NT2/D1 (cell line): ENCODE measurements around the gene RGS16.
A peak's percentile ranks its signal among the peaks of the same experiment; 100 is the strongest.

ENCODE experiments used
- DNase-seq: peaks from one replicate; pipeline ENCODE4 v3.0.0-alpha.2; 2011; ENCODE audit warnings: low read depth, low spot score
- H3K27me3 ChIP-seq: 2 replicates; pipeline ENCODE4 v1.6.0; 2011; ENCODE audit warnings: mild to moderate bottlenecking; ENCODE audit not compliant: insufficient read length, insufficient read depth
- H3K36me3 ChIP-seq: 2 replicates; pipeline ENCODE4 v1.6.1; 2011; ENCODE audit warnings: mild to moderate bottlenecking, low read length, mixed read lengths; ENCODE audit not compliant: insufficient read depth, insufficient read length
- H3K4me1 ChIP-seq: 2 replicates; pipeline ENCODE4 v1.5.1; 2011; ENCODE audit not compliant: insufficient read depth, insufficient read length
- H3K4me3 ChIP-seq: 2 replicates; pipeline ENCODE4 v1.5.1; 2011; ENCODE audit warnings: low read depth; ENCODE audit not compliant: insufficient read length
- H3K9ac ChIP-seq: 2 replicates; pipeline ENCODE4 v1.6.0; 2011; ENCODE audit warnings: low read depth; ENCODE audit not compliant: insufficient read length
- H3K9me3 ChIP-seq: 2 replicates; pipeline ENCODE4 v1.5.1; 2011; ENCODE audit warnings: mild to moderate bottlenecking, low read length; ENCODE audit not compliant: insufficient read depth
- SUZ12 ChIP-seq: IDR thresholded peaks from 2 replicates; pipeline ENCODE4 v1.6.1; 2011; ENCODE audit not compliant: insufficient read length, insufficient read depth; ENCODE audit errors: extremely low read depth
- YY1 ChIP-seq: IDR thresholded peaks from 2 replicates; pipeline ENCODE4 v1.6.1; 2011; ENCODE audit not compliant: insufficient read length, insufficient read depth
- ZNF274 ChIP-seq: IDR thresholded peaks from 2 replicates; pipeline ENCODE4 v1.6.1; 2011; ENCODE audit warnings: mild to moderate bottlenecking, low read depth, low read length

Gene RGS16

DNA sequence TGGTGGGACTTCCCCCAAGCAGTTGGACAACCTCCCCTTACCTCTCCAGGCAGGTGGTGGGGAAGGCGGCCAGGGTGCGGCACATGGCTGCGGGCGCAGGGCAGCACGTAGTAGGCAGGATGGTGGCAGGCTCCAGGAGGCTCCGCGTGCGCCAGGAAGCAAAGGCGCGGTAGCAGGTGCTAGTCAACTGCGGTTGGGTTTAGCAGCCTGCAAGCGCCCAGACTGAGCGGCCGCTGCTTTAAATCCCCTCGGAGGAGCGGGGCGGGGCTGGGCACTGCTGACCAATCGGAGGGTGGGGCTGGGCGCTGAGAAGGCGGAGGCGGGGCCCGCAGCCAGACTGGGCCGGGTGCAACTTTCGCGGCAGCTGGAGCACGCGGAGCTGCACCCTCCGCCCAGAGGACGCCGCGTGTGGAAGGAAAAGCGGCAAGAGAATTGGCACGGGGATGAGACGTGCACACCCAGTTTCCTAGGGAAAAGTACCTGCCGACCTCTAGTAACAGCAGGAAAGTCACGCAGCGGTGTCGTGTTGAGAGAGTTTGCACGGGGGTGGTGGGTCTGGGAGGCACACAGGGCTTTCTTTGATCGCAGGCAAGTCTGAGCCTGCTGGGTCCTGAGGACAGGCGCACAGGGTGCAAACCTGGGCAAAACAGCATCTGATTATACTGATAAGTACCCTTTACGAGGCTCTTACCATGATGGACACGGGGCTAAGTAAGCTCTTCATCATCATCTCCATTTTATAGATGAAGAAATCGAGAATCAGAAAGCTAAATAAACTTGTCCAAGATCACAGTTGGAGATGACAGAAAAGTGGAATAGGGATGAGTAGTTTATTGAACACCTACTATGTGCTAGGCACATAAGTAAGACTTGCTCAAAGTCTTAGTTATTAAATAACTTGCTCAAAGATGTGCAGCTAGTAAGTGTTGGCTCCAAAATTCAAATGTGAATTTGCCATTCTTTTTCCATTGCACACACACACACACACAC, at the start of gene RGS16:
RGS16 (minus strand) TSS at position 215 of the 990 bp plus-strand sequence; CDS start at position 85, 130 bp downstream.
- no peaks in the 10 kb centered on the region for H3K9me3 ChIP-seq
- TF ChIP-seq YY1 (no peak), SUZ12 (no peak), ZNF274 (no peak)
- H3K27me3 ChIP-seq: peaks cover 57% of the 10 kb centered on the region
- H3K4me3 ChIP-seq: peak within 1 kb of the TSS; percentile 72
- H3K9ac ChIP-seq: peak within 1 kb of the TSS; percentile 79
- H3K36me3 ChIP-seq: peaks cover 35% of the 10 kb centered on the region
- H3K4me1 ChIP-seq: peaks cover 11% of the 10 kb centered on the region
- peak; percentile 96 for DNase-seq

DNA sequence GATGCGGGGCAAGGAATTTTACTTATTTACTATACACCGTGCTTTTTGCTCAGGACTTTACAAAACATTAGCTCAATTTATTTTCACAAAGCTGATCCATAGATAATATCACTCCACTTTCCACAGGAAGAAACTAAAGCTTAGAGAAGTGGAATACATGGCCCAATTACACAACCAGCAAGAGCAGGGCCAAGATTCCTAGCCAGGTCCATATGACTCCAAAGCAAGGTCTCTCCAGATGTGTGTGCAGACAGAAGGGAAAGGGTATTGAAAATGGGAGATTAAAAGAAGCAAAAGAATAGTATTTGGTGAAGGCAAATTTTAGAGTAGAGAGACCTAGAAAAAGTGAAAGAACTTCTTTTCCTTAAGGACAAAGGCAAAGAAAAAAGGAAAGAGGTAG, 49.8 kb upstream of the RGS16 start:
- Histone ChIP-seq H3K4me1 (no peaks in the 10 kb centered on the region), H3K9ac (no peak overlapping the region), H3K9me3 (no peaks in the 10 kb centered on the region), H3K4me3 (no peak overlapping the region), H3K27me3 (no peaks in the 10 kb centered on the region), H3K36me3 (no peaks in the 10 kb centered on the region)
- no peak for DNase-seq
- no peak for TF ChIP-seq ZNF274
- TF ChIP-seq YY1: no peak
- TF ChIP-seq SUZ12: no peak

DNA sequence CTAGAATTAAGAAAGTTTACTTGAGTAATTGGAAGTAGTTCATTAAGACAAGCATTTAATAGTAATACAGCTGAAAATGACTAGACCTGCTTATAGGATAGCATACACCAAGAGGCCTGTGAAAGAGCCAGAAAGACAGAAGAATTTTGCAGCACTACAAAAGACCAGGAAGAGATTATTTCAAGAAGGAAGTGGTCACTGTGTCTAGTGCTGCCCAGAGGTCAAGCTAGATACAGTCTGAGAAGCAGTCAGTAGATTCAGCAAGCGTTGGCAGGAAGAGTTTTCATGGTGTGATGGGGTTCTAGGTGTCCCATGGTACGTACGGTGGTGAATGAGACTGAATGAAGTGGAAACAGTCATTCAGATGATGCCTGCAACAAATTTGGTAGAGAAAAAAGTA, 48.7 kb upstream of the RGS16 start:
- Histone ChIP-seq H3K36me3 (no peaks in the 10 kb centered on the region), H3K4me3 (no peak overlapping the region), H3K9me3 (no peaks in the 10 kb centered on the region), H3K4me1 (no peaks in the 10 kb centered on the region), H3K9ac (no peak overlapping the region), H3K27me3 (no peaks in the 10 kb centered on the region)
- no peak for TF ChIP-seq ZNF274
- no peak for TF ChIP-seq SUZ12
- TF ChIP-seq YY1: no peak
- no peak for DNase-seq

DNA sequence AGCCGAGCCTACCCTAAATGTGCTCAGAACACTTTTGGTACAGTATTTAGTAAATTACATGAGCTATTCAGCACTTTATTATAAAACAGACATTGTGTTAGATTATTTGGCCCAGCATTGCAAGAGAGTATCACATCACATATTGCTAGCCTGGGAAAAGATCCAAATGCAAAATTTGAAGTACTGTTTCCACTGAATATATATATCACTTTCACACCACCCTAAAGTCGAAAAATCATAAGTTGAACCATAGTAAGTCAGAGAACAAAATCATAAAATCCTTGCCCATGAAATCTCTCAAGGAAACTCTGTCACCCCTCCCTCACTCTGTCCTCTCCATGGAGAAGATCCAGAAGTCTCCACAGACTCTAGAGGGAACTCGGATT, 47.1 kb upstream of the RGS16 start:
- no peaks in the 10 kb centered on the region for H3K36me3 ChIP-seq
- no peak for DNase-seq
- no peaks in the 10 kb centered on the region for H3K4me1 ChIP-seq
- TF ChIP-seq YY1 (no peak), SUZ12 (no peak), ZNF274 (no peak)
- H3K4me3 ChIP-seq: no peak overlapping the region
- H3K27me3 ChIP-seq: no peaks in the 10 kb centered on the region
- no peaks in the 10 kb centered on the region for H3K9me3 ChIP-seq
- no peak overlapping the region for H3K9ac ChIP-seq

GRCh38 chr1:182650678-182651338, 46.6 kb upstream of the RGS16 start:
- Histone ChIP-seq H3K4me1 (no peaks in the 10 kb centered on the region), H3K4me3 (no peak overlapping the region), H3K9ac (no peak overlapping the region), H3K27me3 (no peaks in the 10 kb centered on the region), H3K9me3 (no peaks in the 10 kb centered on the region), H3K36me3 (no peaks in the 10 kb centered on the region)
- no peak for DNase-seq
- TF ChIP-seq YY1 (no peak), SUZ12 (no peak), ZNF274 (no peak)

DNA sequence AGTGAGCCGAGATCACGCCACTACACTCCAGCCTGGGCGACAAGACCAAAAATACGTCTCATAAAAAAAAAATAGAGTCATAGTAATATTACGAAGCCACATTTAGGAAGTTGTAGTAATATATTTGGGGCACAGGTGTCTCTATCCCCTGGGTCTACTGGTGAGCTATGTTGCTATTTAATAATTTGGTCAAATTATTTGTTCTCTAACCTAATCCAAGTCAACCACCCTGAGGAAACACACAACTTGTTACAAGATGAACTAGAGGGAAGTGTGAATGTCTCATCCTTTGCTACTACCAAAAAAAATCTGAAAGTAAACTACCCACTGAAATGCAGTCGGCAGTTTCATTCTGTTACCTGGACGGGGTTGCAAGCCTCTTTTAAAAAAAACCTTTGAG, 44.9 kb upstream of the RGS16 start:
- TF ChIP-seq ZNF274: no peak
- Histone ChIP-seq H3K4me1 (no peaks in the 10 kb centered on the region), H3K27me3 (no peaks in the 10 kb centered on the region), H3K36me3 (no peaks in the 10 kb centered on the region), H3K9me3 (no peaks in the 10 kb centered on the region), H3K4me3 (no peak overlapping the region), H3K9ac (no peak overlapping the region)
- DNase-seq: no peak

DNA sequence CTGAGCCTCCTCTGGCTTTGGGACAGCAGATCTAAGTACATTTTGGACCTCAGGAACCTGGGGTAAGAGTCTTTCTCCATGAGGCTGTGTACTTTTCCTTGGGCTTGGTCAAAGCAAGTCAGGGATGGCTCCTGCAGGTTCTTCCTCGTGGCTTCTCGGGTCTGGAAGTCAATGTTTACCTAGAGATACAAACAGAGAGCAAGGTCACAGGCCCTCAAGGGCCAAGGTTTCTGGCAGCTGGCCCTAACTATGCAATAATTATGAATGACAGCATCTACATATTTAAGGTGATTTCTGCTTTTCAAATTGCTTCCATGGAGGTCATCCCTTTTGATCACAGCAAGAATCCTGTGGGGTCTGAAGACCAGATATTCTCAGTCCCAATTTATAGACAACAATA, 42.5 kb upstream of the RGS16 start:
- DNase-seq: no peak
- H3K36me3 ChIP-seq: no peaks in the 10 kb centered on the region
- H3K27me3 ChIP-seq: no peaks in the 10 kb centered on the region
- no peak for TF ChIP-seq ZNF274
- no peak for TF ChIP-seq SUZ12
- no peak for TF ChIP-seq YY1
- H3K9me3 ChIP-seq: no peaks in the 10 kb centered on the region
- no peak overlapping the region for H3K9ac ChIP-seq
- no peak overlapping the region for H3K4me3 ChIP-seq
- no peaks in the 10 kb centered on the region for H3K4me1 ChIP-seq
